OCI-LY7 (cell line): ENCODE measurements around the gene RUSC1. TPM values are rescaled to one million over a fixed set of nuclear protein-coding genes. Genes with fewer than 3 reads are reported as not detected.
A peak's percentile ranks its signal among the peaks of the same experiment; 100 is the strongest.

Experiments
- BruUV-seq: library from RNA; stranded (reverse); fragments of 400-500 nt; replicated peaks from 2 replicates; lab custom pipeline; 2021; lab: Mats Ljungman, UMichigan
- CTCF ChIA-PET: fragments of 300-600 bp; sonication (Branson Sonifier 250); formaldehyde crosslinking; loops from one replicate; lab custom pipeline; 2022; ENCODE audit warnings: antibody characterized with exemption; ENCODE audit not compliant: unreplicated experiment; lab: Charles Lee
- POLR2A ChIA-PET: fragments of 300-600 bp; sonication (Branson Sonifier 250); formaldehyde crosslinking; loops from one replicate; lab custom pipeline; 2022; ENCODE audit warnings: antibody characterized with exemption; lab: Charles Lee
- DNase-seq: peaks from one replicate; pipeline ENCODE4 v3.0.0-alpha.2; 2015; ENCODE audit warnings: low spot score
- H2AFZ ChIP-seq: fragments of 200-600 bp; sonication (generic), shearing (Covaris generic); 2 replicates; pipeline ENCODE4 v1.6.1; 2014; ENCODE audit warnings: mild to moderate bottlenecking, antibody characterized with exemption, low read length, moderate library complexity
- H3K27ac ChIP-seq: fragments of 200-600 bp; sonication (generic); 2 replicates; pipeline ENCODE4 v1.5.1; 2014; ENCODE audit warnings: mixed run types, low read depth, mild to moderate bottlenecking, moderate library complexity, low read length, inconsistent platforms; ENCODE audit not compliant: poor library complexity, severe bottlenecking
- H3K36me3 ChIP-seq: fragments of 200-600 bp; sonication (generic); 2 replicates; pipeline ENCODE4 v1.6.1; 2014; ENCODE audit warnings: mild to moderate bottlenecking, antibody characterized with exemption, low read length, moderate library complexity, mixed read lengths; ENCODE audit not compliant: insufficient read depth
- H3K4me1 ChIP-seq: fragments of 200-600 bp; sonication (generic); 2 replicates; pipeline ENCODE4 v1.5.1; 2014; ENCODE audit warnings: mild to moderate bottlenecking, low read length; ENCODE audit not compliant: insufficient read depth, poor library complexity, severe bottlenecking
- H3K4me2 ChIP-seq: fragments of 200-600 bp; sonication (generic); 2 replicates; pipeline ENCODE4 v1.6.1; 2014; ENCODE audit warnings: mild to moderate bottlenecking, low read length
- H3K4me3 ChIP-seq: fragments of 200-600 bp; sonication (generic); 2 replicates; pipeline ENCODE4 v1.5.1; 2014; ENCODE audit warnings: mild to moderate bottlenecking, low read depth, low read length; ENCODE audit not compliant: poor library complexity, severe bottlenecking
- H3K79me2 ChIP-seq: fragments of 200-600 bp; sonication (generic); 2 replicates; pipeline ENCODE4 v1.6.1; 2016; ENCODE audit warnings: low read depth, mild to moderate bottlenecking, low read length, moderate library complexity, mixed read lengths; ENCODE audit not compliant: insufficient read depth
- H3K9me2 ChIP-seq: fragments of 200-600 bp; sonication (generic); 2 replicates; pipeline ENCODE4 v1.6.1; 2016; ENCODE audit warnings: mild to moderate bottlenecking, low read length, mixed read lengths; ENCODE audit not compliant: insufficient read depth
- H3K9me3 ChIP-seq: fragments of 200-600 bp; sonication (generic); 2 replicates; pipeline ENCODE4 v1.6.1; 2014; ENCODE audit warnings: mild to moderate bottlenecking, mixed run types, low read length, mixed read lengths
- H4K20me1 ChIP-seq: fragments of 200-600 bp; sonication (generic); 2 replicates; pipeline ENCODE4 v1.6.1; 2014; ENCODE audit warnings: mild to moderate bottlenecking, antibody characterized with exemption, low read length, moderate library complexity, mixed read lengths; ENCODE audit not compliant: insufficient read depth
- EZH2phosphoT487 ChIP-seq: fragments of 200-600 bp; sonication (generic); IDR thresholded peaks from 2 replicates; pipeline ENCODE4 v1.6.1; 2018; ENCODE audit warnings: low read depth, borderline replicate concordance, mild to moderate bottlenecking, mixed run types, antibody characterized with exemption, low read length, moderate library complexity, mixed read lengths
- intact Hi-C: fragments of 100-400 bp; cut with micrococcal nuclease; formaldehyde crosslinking; loops from one replicate; pipeline ENCODE4 v1.10.0; 2022; ENCODE audit not compliant: unreplicated experiment
- total RNA-seq, 2 experiments: library from RNA; depleted of rRNA in 1 of 2; stranded (reverse); fragments of >200 nt in 1 of 2; shearing (Covaris generic) in 1 of 2; gene quantifications; 2 replicates each; pipeline ENCODE4 v1.2.3, GENCODE V29; 2014 to 2022
- TF ChIP-seq, protein P1 (sequence below): fragments of 200-600 bp; sonication (generic); conservative IDR thresholded peaks from 2 replicates; pipeline ENCODE4 v1.5.1; 2014; ENCODE audit warnings: mild to moderate bottlenecking, antibody characterized with exemption, low read length, moderate library complexity, mixed read lengths

Gene RUSC1
- total RNA-seq, 2 experiments from 2014 or later = 15.1 to 25.6 TPM

DNA sequence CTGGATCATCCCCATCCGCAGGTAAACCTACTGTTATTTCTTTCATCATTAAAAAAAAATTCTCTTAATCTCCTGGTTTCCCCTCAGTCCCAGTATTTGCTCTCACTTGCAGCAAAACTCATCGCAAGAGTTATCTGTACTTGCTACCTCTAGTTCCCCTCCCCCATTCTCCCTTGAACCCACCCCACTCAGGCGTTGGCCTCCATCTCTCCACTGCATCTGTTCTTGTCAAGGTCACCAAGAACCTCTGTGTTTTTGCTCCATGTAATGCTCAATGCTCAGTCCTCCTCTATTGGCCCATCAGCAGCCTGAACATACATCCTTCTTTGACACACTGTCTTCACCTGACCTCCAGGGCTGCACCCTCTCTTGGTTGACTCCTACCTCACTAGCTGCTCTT lies 24.0 kb upstream of the RUSC1 start:
- Histone ChIP-seq H3K79me2 (no peaks in the 10 kb centered on the region), H3K27ac (peak overlapping the region; percentile 57), H3K4me2 (peak overlapping the region; percentile 57), H3K4me3 (no peak overlapping the region), H4K20me1 (no peaks in the 10 kb centered on the region), H2AFZ (no peak overlapping the region; the same call in 1 of the 2 replicates), H3K9me2 (no peaks in the 10 kb centered on the region), H3K36me3 (no peaks in the 10 kb centered on the region), H3K9me3 (no peaks in the 10 kb centered on the region), H3K4me1 (peaks cover 17% of the 10 kb centered on the region)
- TF ChIP-seq, protein P1, sequence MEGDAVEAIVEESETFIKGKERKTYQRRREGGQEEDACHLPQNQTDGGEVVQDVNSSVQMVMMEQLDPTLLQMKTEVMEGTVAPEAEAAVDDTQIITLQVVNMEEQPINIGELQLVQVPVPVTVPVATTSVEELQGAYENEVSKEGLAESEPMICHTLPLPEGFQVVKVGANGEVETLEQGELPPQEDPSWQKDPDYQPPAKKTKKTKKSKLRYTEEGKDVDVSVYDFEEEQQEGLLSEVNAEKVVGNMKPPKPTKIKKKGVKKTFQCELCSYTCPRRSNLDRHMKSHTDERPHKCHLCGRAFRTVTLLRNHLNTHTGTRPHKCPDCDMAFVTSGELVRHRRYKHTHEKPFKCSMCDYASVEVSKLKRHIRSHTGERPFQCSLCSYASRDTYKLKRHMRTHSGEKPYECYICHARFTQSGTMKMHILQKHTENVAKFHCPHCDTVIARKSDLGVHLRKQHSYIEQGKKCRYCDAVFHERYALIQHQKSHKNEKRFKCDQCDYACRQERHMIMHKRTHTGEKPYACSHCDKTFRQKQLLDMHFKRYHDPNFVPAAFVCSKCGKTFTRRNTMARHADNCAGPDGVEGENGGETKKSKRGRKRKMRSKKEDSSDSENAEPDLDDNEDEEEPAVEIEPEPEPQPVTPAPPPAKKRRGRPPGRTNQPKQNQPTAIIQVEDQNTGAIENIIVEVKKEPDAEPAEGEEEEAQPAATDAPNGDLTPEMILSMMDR = no peak
- no peak for TF ChIP-seq EZH2phosphoT487
- intact Hi-C loops = no loop called here
- BruUV-seq = no TSS peak
- ChIA-PET POLR2A (interaction anchor here (1.2 to 1.3 kb wide), 2 partner anchors 11 to 24 kb away, joined by 5 to 10 read pairs; partner anchors contain the start of genes CLK2 and FDPS), CTCF (no interaction called here)
- DNase-seq = no peak

DNA sequence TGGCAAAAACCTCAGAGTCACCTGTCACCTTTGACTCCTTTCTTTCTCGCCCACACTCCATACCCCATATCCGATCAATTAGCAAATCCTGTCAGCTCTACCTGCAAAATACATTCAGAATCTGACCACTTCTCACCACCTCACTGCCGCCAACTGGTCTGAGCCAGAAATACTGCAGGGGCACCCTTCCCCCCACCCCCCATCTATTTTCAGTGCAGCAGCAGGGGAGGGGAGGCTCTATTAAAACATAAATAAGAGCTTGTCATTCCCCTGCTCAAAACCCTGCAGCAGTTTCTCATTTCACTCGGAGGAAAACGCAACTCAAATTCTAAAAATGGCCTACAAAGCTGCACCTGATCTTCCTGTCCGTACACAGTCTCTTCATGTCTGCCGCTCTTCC lies 23.3 kb upstream of the RUSC1 start:
- Histone ChIP-seq H2AFZ (peak overlapping the region; percentile 57), H3K9me2 (no peaks in the 10 kb centered on the region), H3K36me3 (no peaks in the 10 kb centered on the region), H3K9me3 (no peaks in the 10 kb centered on the region), H3K4me3 (peak overlapping the region; percentile 27), H4K20me1 (no peaks in the 10 kb centered on the region), H3K79me2 (no peaks in the 10 kb centered on the region), H3K4me2 (peak overlapping the region; percentile 57), H3K4me1 (peaks cover 17% of the 10 kb centered on the region), H3K27ac (peak overlapping the region; percentile 57)
- POLR2A ChIA-PET = interaction anchor here (0.7 to 1.3 kb wide), 6 partner anchors 11 to 228 kb away, joined by 3 to 10 read pairs (median 4); partner anchors contain the start of genes CLK2 and FDPS
- no peak for TF ChIP-seq EZH2phosphoT487
- TF ChIP-seq, protein P1 = peak; percentile 64; the same call in 1 of the 2 replicates
- DNase-seq = peak; percentile 57
- CTCF ChIA-PET = interaction anchor here (0.6 to 1.0 kb wide), 4 partner anchors 20 to 851 kb away, joined by 3 to 4 read pairs (median 3); partner anchors contain the start of gene HCN3
- intact Hi-C loops = no loop called here
- BruUV-seq = no TSS peak

DNA sequence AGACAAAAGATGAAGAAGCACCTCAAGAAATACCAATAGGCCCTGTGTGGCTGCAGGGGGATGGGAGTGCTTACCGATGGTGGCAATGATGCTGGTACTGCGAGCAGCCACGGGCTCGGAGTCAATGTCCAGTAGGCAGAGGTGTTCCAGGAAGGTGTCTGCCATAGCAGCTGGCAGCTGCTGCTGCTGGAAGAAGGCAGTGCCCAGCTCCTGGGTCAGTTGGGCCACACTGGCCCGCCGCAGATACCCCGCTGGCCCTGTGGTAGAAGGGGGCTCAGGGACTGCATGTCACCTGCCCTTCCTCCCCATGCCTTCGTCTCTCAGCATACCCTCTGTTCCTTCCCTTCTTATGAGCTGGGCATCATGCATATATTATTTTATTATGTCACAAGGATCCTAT lies 20.7 kb upstream of the RUSC1 start:
- intact Hi-C loops = no loop called here
- TF ChIP-seq EZH2phosphoT487 = no peak
- POLR2A ChIA-PET = interaction anchor here (0.5 kb wide), 1 partner anchor 266 kb away, joined by 3 read pairs; no protein-coding TSS in a partner anchor

More for the DNA sequence above, 20.7 kb upstream of the RUSC1 start:
- Histone ChIP-seq H3K9me3 (no peaks in the 10 kb centered on the region), H3K4me2 (no peak overlapping the region), H3K4me1 (peaks cover 17% of the 10 kb centered on the region), H3K79me2 (no peaks in the 10 kb centered on the region), H2AFZ (no peak overlapping the region), H4K20me1 (no peaks in the 10 kb centered on the region), H3K27ac (no peak overlapping the region), H3K4me3 (no peak overlapping the region), H3K9me2 (no peaks in the 10 kb centered on the region), H3K36me3 (no peaks in the 10 kb centered on the region)
- CTCF ChIA-PET = no interaction called here
- no TSS peak for BruUV-seq
- DNase-seq = no peak
